Left ventricle myocardium inferior (tissue), 1 donor: Measurements from ENCODE around the gene CRYL1. TPM values are rescaled to one million over a fixed set of nuclear protein-coding genes. Genes with fewer than 3 reads are reported as not detected.

Experiments used
- DNase-seq: peaks from one replicate; pipeline ENCODE4 v3.0.0-alpha.2; 2020
- H3K27ac ChIP-seq: fragments of 200-600 bp; replicated peaks from 2 replicates; pipeline ENCODE4 v1.8.0; 2021
- H3K27me3 ChIP-seq: fragments of 200-600 bp; 2 replicates; pipeline ENCODE4 v1.8.0; 2021; ENCODE audit warnings: low read depth
- H3K36me3 ChIP-seq: fragments of 200-600 bp; 2 replicates; pipeline ENCODE4 v1.8.0; 2021
- H3K4me1 ChIP-seq: fragments of 200-600 bp; 2 replicates; pipeline ENCODE4 v1.8.0; 2021
- H3K4me3 ChIP-seq: fragments of 200-600 bp; 2 replicates; pipeline ENCODE4 v1.8.0; 2021; ENCODE audit warnings: mild to moderate bottlenecking, moderate library complexity
- H3K9me3 ChIP-seq: fragments of 200-600 bp; replicated peaks from 2 replicates; pipeline ENCODE4 v1.8.0; 2021
- intact Hi-C: fragments of 100-400 bp; cut with micrococcal nuclease; formaldehyde crosslinking; loops from one replicate; pipeline ENCODE4 v1.11.0; 2022
- total RNA-seq: library from RNA; stranded (reverse); fragmentation: NEBNext Ultra II Directional; extraction: Animal tissue kit (Norgen Biotek cat#: 25700); gene quantifications from one replicate; pipeline ENCODE4 v1.2.1, GENCODE V29; 2021
- TF ChIP-seq, protein P1 (sequence below): fragments of 200-600 bp; IDR thresholded peaks from 2 replicates; pipeline ENCODE4 v1.8.0; 2021; ENCODE audit warnings: antibody characterized with exemption, mild to moderate bottlenecking, borderline replicate concordance
- donor health status: DM: no; HTN: yes; CAD: no; lungs with severe emphysema.

The CRYL1 gene
- total RNA-seq, 1 donor from 2014 or later, result 20.5 TPM

DNA sequence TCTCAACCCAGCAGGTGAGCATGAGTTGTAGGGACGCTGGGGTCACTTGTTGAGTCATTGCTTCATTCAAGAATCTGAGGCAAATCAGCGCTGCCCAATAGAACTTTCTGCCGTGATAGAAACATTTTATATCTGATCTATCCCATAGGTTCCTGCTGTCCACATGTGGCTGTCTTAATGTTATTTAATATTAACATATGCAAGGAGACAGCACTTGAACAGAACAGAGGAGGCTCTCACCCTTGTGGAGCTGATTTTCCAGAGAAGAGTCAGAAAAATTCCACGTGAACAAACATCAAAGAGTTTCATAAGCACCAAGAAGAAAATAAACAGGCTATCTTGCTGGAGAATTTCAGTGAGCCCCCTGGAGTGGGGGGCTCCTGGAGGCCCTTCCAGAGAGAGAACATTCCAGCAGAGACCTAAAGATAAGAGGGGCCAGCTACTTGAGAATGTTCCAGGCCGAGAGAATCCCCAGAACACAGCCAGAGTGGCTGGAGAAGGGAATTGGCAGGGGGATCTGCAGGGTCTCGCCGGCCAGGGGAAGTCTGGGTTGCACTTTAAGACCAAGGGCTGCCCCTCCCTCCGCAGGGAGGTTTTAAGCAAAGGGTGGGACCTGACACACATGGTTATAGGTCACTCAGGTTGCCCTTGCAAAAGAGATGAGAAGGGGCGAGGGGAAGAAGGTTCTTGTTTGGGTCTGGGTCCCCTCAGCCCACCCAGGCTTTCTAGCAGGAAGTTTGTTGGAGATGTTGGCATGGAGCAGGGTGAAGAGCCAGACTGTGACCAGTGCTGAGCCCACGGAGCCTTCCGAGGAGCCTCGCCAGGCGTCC is 135.7 kb downstream of the CRYL1 start:
- no peaks in the 10 kb centered on the region for H3K36me3 ChIP-seq
- no peak overlapping the region for H3K27ac ChIP-seq
- TF ChIP-seq, protein P1, sequence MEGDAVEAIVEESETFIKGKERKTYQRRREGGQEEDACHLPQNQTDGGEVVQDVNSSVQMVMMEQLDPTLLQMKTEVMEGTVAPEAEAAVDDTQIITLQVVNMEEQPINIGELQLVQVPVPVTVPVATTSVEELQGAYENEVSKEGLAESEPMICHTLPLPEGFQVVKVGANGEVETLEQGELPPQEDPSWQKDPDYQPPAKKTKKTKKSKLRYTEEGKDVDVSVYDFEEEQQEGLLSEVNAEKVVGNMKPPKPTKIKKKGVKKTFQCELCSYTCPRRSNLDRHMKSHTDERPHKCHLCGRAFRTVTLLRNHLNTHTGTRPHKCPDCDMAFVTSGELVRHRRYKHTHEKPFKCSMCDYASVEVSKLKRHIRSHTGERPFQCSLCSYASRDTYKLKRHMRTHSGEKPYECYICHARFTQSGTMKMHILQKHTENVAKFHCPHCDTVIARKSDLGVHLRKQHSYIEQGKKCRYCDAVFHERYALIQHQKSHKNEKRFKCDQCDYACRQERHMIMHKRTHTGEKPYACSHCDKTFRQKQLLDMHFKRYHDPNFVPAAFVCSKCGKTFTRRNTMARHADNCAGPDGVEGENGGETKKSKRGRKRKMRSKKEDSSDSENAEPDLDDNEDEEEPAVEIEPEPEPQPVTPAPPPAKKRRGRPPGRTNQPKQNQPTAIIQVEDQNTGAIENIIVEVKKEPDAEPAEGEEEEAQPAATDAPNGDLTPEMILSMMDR, result no peak
- no peaks in the 10 kb centered on the region for H3K27me3 ChIP-seq
- no peak for DNase-seq
- no peaks in the 10 kb centered on the region for H3K9me3 ChIP-seq
- H3K4me3 ChIP-seq, result no peak overlapping the region
- H3K4me1 ChIP-seq, result no peaks in the 10 kb centered on the region
- intact Hi-C loops, result no loop called here

DNA sequence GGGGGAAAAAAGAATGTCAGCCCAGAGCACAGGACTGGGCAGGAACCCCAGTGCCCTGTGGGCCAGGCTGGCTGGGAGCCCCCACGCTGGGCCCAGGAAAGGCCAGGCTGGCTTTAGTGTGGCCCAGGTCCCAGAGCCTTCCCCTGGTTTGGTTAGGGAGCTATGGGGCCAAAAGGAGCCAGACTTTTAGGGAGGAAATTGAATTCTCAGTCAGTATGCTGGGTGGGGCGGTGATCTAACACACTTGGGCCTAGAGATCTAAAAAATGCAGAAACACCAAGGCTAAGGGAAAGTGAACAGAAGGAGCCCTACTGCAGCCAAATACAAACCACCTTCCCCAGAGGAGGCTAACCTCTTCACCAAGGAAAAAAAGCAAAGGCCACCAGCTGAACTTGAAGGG is 137.5 kb downstream of the CRYL1 start:
- intact Hi-C loops, result no loop called here
- no peak for DNase-seq
- Histone ChIP-seq H3K27ac (no peak overlapping the region), H3K4me1 (no peaks in the 10 kb centered on the region), H3K36me3 (no peaks in the 10 kb centered on the region), H3K4me3 (no peak overlapping the region), H3K27me3 (no peaks in the 10 kb centered on the region), H3K9me3 (no peaks in the 10 kb centered on the region)
- TF ChIP-seq, protein P1, result no peak

DNA sequence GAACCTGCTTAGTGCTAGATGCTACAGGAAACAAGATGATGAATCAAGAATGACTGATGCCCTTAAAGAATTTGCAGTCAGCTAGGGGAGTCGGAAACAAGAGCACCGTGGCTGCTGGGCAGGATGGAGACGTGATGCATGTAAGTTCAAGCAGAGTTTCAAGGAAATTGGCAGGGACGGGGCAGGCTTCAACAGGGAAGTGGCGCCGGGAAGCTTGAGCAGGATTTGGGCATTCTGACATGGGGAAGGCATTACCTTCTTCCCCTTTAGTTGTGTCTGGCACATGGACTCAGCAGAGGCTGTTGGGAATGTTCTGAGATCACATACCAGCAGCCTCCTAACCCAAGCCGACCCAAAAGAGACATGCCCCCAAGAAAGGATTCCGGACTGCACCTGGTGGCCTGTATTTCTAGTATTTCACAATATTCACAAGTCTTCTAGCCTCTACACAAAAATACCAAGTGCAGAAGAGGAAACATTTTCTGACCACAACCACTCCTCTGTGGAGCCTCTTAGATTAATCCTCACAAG is 138.2 kb downstream of the CRYL1 start:
- Histone ChIP-seq H3K4me3 (no peak overlapping the region), H3K27ac (no peak overlapping the region), H3K36me3 (no peaks in the 10 kb centered on the region), H3K4me1 (no peaks in the 10 kb centered on the region), H3K9me3 (no peaks in the 10 kb centered on the region), H3K27me3 (no peaks in the 10 kb centered on the region)
- TF ChIP-seq, protein P1, result no peak
- no peak for DNase-seq
- intact Hi-C loops, result no loop called here

- intact Hi-C loops, result no loop called here
- TF ChIP-seq, protein P1, result no peak
- Histone ChIP-seq H3K27me3 (no peaks in the 10 kb centered on the region), H3K4me1 (no peaks in the 10 kb centered on the region), H3K36me3 (no peaks in the 10 kb centered on the region), H3K27ac (no peak overlapping the region), H3K4me3 (no peak overlapping the region), H3K9me3 (no peaks in the 10 kb centered on the region)
- DNase-seq, result no peak
Observed at GRCh38 chr13:20387006-20387405, 138.7 kb downstream of the CRYL1 start.

- DNase-seq, result no peak
- no peak overlapping the region for H3K4me3 ChIP-seq
- no peak overlapping the region for H3K27ac ChIP-seq
- no peaks in the 10 kb centered on the region for H3K4me1 ChIP-seq
- H3K9me3 ChIP-seq, result no peaks in the 10 kb centered on the region
- H3K36me3 ChIP-seq, result no peaks in the 10 kb centered on the region
- intact Hi-C loops, result no loop called here
- TF ChIP-seq, protein P1, result no peak
- no peaks in the 10 kb centered on the region for H3K27me3 ChIP-seq
Observed at GRCh38 chr13:20383058-20383457, 142.6 kb downstream of the CRYL1 start.
